NB4 (cell line): ENCODE measurements around the gene VEPH1.

Experiments
- DNase-seq: peaks from one replicate; pipeline ENCODE4 v3.0.0; 2010; ENCODE audit warnings: low read depth
- H3K4me3 ChIP-seq: one replicate; pipeline ENCODE4 v1.5.1; 2011; ENCODE audit warnings: mild to moderate bottlenecking, low read depth, low read length, moderate library complexity
- CTCF ChIP-seq: IDR thresholded peaks from one replicate; pipeline ENCODE4 v1.5.1; 2012; ENCODE audit warnings: low read depth, low read length
- MAX ChIP-seq: IDR thresholded peaks from 2 replicates; pipeline ENCODE4 v1.6.1; 2011; ENCODE audit warnings: low read depth, low read length
- MYC ChIP-seq: IDR thresholded peaks from 2 replicates; pipeline ENCODE4 v1.6.1; 2011; ENCODE audit warnings: low read depth, low read length
- POLR2A ChIP-seq: IDR thresholded peaks from 2 replicates; pipeline ENCODE4 v1.6.1; 2011; ENCODE audit warnings: mild to moderate bottlenecking; ENCODE audit not compliant: insufficient read length; ENCODE audit errors: extremely low read depth

Gene VEPH1

GRCh38 chr3:157493627-157494550 lies 9.3 kb downstream of the VEPH1 start:
- H3K4me3 ChIP-seq, result no peak overlapping the region
- DNase-seq, result peak; percentile 58
- peak; percentile 31 for TF ChIP-seq CTCF
- no peak for TF ChIP-seq MAX

- no peak for DNase-seq
- H3K4me3 ChIP-seq, result no peak overlapping the region
- TF ChIP-seq MAX (no peak), POLR2A (no peak), MYC (no peak), CTCF (no peak)
Measured at GRCh38 chr3:157491136-157491535, 12.1 kb downstream of the VEPH1 start.

GRCh38 chr3:157488144-157488543 lies 15.1 kb downstream of the VEPH1 start:
- DNase-seq, result no peak
- no peak overlapping the region for H3K4me3 ChIP-seq
- no peak for TF ChIP-seq MYC
- TF ChIP-seq CTCF, result no peak
- no peak for TF ChIP-seq MAX
- TF ChIP-seq POLR2A, result no peak

- no peak overlapping the region for H3K4me3 ChIP-seq
- TF ChIP-seq POLR2A, result no peak
- no peak for TF ChIP-seq MYC
- TF ChIP-seq CTCF, result no peak
- TF ChIP-seq MAX, result no peak
Measured at GRCh38 chr3:157487339-157487738, 15.9 kb downstream of the VEPH1 start.

GRCh38 chr3:157479464-157480243 lies 23.6 kb downstream of the VEPH1 start:
- TF ChIP-seq MAX (no peak), MYC (no peak), CTCF (no peak), POLR2A (no peak)
- no peak overlapping the region for H3K4me3 ChIP-seq
- no peak for DNase-seq

More at GRCh38 chr3:157487339-157487738, 15.9 kb downstream of the VEPH1 start:
- DNase-seq, result no peak
